ENCODE results near the gene ZNF175. TPM values are rescaled to one million over a fixed set of nuclear protein-coding genes. Genes with fewer than 3 reads are reported as not detected.

Gene ZNF175
- total RNA-seq, 6 donors from 2014 or later = 5.3 to 23.3 (median 12.0) TPM

Other genes with a start within 250 kb of the ZNF175 start
- 10 to 100 TPM in 1 of 6 donors, 1 to 10 TPM in 4, under 1 TPM in 1; 0.76 to 13.6 (median 2.8) TPM for gene VSIG10L, start 229.1 kb upstream of the ZNF175 start, total RNA-seq
- gene ETFB, start 204.9 kb upstream of the ZNF175 start, total RNA-seq = 100 to 1,000 TPM in 1 of 6 donors, 10 to 100 TPM in 5; 59.7 to 102 (median 86.6) TPM
- gene CLDND2, start 202.3 kb upstream of the ZNF175 start, total RNA-seq = 1 to 10 TPM in 2 of 6 donors, under 1 TPM in 1, not detected in 3; 0.89 to 3.0 (median 1.7) TPM
- 10 to 100 TPM in 2 of 6 donors, 1 to 10 TPM in 4; 3.4 to 25.8 (median 9.7) TPM for gene NKG7, start 198.6 kb upstream of the ZNF175 start, total RNA-seq
- under 1 TPM in 1 of 6 donors, not detected in 5; 0.29 TPM for gene LIM2, start 183.3 kb upstream of the ZNF175 start, total RNA-seq
- gene C19orf84, start 180.7 kb upstream of the ZNF175 start, total RNA-seq = 1 to 10 TPM in 1 of 6 donors, under 1 TPM in 2, not detected in 3; 0.34 to 2.0 (median 0.40) TPM
- 10 to 100 TPM; 13.2 to 76.5 (median 16.9) TPM for gene SIGLEC10, start 153.6 kb upstream of the ZNF175 start, total RNA-seq
- 1 to 10 TPM in 3 of 6 donors, under 1 TPM in 3; 0.78 to 4.2 (median 1.8) TPM for gene SIGLEC8, start 112.8 kb upstream of the ZNF175 start, total RNA-seq
- not detected for gene CEACAM18, start 92.7 kb upstream of the ZNF175 start, total RNA-seq
- 1 to 10 TPM in 4 of 6 donors, under 1 TPM in 1, not detected in 1; 0.30 to 4.5 (median 3.3) TPM for gene SIGLEC12, start 69.5 kb upstream of the ZNF175 start, total RNA-seq
- 1 to 10 TPM in 3 of 6 donors, not detected in 3; 7.2 to 7.9 (median 7.8) TPM for gene SIGLEC6, start 39.6 kb upstream of the ZNF175 start, total RNA-seq
- gene SIGLEC5, start 59.1 kb downstream of the ZNF175 start, total RNA-seq = 1 to 10 TPM in 3 of 6 donors, under 1 TPM in 1, not detected in 2; 0.46 to 9.4 (median 5.7) TPM
- 10 to 100 TPM in 4 of 6 donors, 1 to 10 TPM in 1, not detected in 1; 5.0 to 44.6 (median 22.3) TPM for gene SIGLEC14, start 75.5 kb downstream of the ZNF175 start, total RNA-seq
- 100 to 1,000 TPM in 1 of 6 donors, 10 to 100 TPM in 4, 1 to 10 TPM in 1; 6.2 to 157 (median 19.7) TPM for gene SPACA6, start 122.0 kb downstream of the ZNF175 start, total RNA-seq
- 1 to 10 TPM in 2 of 6 donors, under 1 TPM in 1, not detected in 3; 0.30 to 1.9 (median 1.8) TPM for gene HAS1, start 152.7 kb downstream of the ZNF175 start, total RNA-seq
- 100 to 1,000 TPM in 1 of 6 donors, 10 to 100 TPM in 5; 17.0 to 105 (median 39.8) TPM for gene FPR1, start 180.6 kb downstream of the ZNF175 start, total RNA-seq
- gene FPR2, start 189.9 kb downstream of the ZNF175 start, total RNA-seq = 10 to 100 TPM in 3 of 6 donors, 1 to 10 TPM in 3; 4.2 to 52.4 (median 20.5) TPM
- 10 to 100 TPM in 5 of 6 donors, 1 to 10 TPM in 1; 8.8 to 50.9 (median 20.1) TPM for gene FPR3, start 223.9 kb downstream of the ZNF175 start, total RNA-seq